ENCODE measurements around the gene APOA1. TPM values are rescaled to one million over a fixed set of nuclear protein-coding genes. Genes with fewer than 3 reads are reported as not detected.

APOA1 gene
- total RNA-seq, 4 donors from 2014 or later: 0.50 to 1.4 TPM; not detected in 2

GRCh38 chr11:116813170-116813569 lies 24.3 kb downstream of the APOA1 start:
- Histone ChIP-seq H3K36me3 (no peaks in the 10 kb centered on the region), H3K27me3 (no peaks in the 10 kb centered on the region), H3K9me3 (no peaks in the 10 kb centered on the region), H3K4me1 (no peaks in the 10 kb centered on the region), H3K4me3 (no peak overlapping the region), H3K27ac (replicated peaks in 1 of 4) (no peak overlapping the region)
- WGBS: 86% methylated on average over 1 of the region's 1 CpG
- intact Hi-C loops (cut with DNase I): no loop called here
- no peak for DNase-seq (ENCODE audit: extremely low spot score)
- TF ChIP-seq EP300 (IDR thresholded peaks at IDR 0.05) (no peak), POLR2A (IDR thresholded peaks at IDR 0.05; ENCODE audit: low read depth) (no peak), POLR2AphosphoS5 (IDR thresholded peaks at IDR 0.05) (no peak)
- TF ChIP-seq, protein P1, sequence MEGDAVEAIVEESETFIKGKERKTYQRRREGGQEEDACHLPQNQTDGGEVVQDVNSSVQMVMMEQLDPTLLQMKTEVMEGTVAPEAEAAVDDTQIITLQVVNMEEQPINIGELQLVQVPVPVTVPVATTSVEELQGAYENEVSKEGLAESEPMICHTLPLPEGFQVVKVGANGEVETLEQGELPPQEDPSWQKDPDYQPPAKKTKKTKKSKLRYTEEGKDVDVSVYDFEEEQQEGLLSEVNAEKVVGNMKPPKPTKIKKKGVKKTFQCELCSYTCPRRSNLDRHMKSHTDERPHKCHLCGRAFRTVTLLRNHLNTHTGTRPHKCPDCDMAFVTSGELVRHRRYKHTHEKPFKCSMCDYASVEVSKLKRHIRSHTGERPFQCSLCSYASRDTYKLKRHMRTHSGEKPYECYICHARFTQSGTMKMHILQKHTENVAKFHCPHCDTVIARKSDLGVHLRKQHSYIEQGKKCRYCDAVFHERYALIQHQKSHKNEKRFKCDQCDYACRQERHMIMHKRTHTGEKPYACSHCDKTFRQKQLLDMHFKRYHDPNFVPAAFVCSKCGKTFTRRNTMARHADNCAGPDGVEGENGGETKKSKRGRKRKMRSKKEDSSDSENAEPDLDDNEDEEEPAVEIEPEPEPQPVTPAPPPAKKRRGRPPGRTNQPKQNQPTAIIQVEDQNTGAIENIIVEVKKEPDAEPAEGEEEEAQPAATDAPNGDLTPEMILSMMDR (IDR thresholded peaks at IDR 0.05): no peak

DNA sequence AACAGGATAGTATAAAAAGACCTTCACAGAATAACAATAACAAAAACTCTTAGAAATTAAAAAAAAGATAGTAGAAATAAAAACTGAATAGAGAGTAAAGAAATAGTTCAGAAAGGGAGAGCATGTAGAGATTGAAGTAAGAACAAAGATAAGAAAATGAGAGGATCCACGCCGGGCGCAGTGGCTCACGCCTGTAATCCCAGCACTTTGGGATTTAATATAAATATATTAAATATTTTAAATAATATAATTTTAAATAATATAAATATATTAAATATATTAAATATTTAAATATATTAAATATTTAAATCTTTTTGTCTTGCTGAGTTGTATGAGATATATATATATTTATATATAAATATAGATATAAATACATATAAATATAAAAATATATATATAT lies 25.3 kb downstream of the APOA1 start:
- WGBS: 85% methylated on average over 4 of the region's 4 CpGs
- H3K4me1 ChIP-seq: no peaks in the 10 kb centered on the region
- intact Hi-C loops (cut with DNase I): no loop called here

GRCh38 chr11:116811194-116811593 lies 26.2 kb downstream of the APOA1 start:
- DNase-seq (ENCODE audit: extremely low spot score): no peak
- intact Hi-C loops (cut with DNase I): no loop called here
- H3K36me3 ChIP-seq: no peaks in the 10 kb centered on the region
- no peaks in the 10 kb centered on the region for H3K27me3 ChIP-seq
- no peak overlapping the region for H3K4me3 ChIP-seq
- 72% methylated on average over 3 of the region's 3 CpGs for WGBS
- no peak overlapping the region for H3K27ac ChIP-seq (replicated peaks in 1 of 4)
- TF ChIP-seq, protein P1 (IDR thresholded peaks at IDR 0.05): no peak
- TF ChIP-seq POLR2AphosphoS5 (IDR thresholded peaks at IDR 0.05) (no peak), POLR2A (IDR thresholded peaks at IDR 0.05; ENCODE audit: low read depth) (no peak), EP300 (IDR thresholded peaks at IDR 0.05) (no peak)
- H3K9me3 ChIP-seq: no peaks in the 10 kb centered on the region
- no peaks in the 10 kb centered on the region for H3K4me1 ChIP-seq

More for the DNA sequence above, 25.3 kb downstream of the APOA1 start:
- no peak for DNase-seq (ENCODE audit: extremely low spot score)
- Histone ChIP-seq H3K27me3 (no peaks in the 10 kb centered on the region), H3K9me3 (no peaks in the 10 kb centered on the region), H3K36me3 (no peaks in the 10 kb centered on the region), H3K4me3 (no peak overlapping the region), H3K27ac (replicated peaks in 1 of 4) (no peak overlapping the region)
- TF ChIP-seq, protein P1 (IDR thresholded peaks at IDR 0.05): no peak
- no peak for TF ChIP-seq POLR2AphosphoS5 (IDR thresholded peaks at IDR 0.05)
- no peak for TF ChIP-seq EP300 (IDR thresholded peaks at IDR 0.05)
- TF ChIP-seq POLR2A (IDR thresholded peaks at IDR 0.05; ENCODE audit: low read depth): no peak

DNA sequence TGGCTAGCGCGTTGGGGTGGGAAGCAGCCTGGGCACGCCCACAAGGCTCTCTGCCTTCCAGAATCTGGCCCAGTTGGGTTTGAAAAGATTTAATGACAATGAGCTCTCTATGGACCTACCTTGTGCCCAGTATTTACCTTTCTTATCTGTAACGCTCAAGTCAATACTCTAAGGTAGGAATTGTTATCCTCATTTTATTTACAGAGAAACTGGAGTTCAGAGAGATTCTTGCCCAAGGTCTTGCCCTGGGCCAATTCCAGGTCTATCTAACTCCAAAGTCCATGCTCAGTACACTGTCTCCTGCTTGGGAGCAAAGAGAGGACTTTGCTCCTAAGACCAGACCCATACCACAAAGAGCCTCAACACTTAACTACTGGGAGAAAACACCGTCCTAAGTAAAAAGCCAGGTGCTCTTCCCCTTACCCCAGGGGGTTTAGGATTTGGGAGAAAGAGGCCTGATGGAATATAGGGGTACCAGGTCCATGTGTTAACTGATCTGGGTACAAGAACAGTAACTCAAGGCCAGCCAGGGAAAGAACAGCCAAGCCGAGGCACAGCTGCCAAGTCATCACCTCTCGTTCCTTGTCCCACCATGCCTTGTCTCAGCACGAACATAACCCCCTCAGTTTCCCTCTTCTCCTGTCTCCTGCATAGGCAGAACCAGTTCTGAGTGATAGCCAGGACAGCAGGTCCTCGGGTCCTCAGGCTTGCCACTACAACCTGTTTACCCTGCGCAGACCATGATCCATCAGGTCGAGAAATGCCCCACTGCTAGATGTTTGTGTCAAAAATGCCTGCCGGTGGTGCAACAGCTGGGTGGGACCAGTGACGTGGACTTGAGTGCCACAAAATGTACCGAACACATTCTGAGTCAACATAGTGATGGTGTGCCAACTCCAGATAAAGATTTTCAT lies 28.9 kb downstream of the APOA1 start:
- no peak for DNase-seq (ENCODE audit: extremely low spot score)
- Histone ChIP-seq H3K27me3 (no peaks in the 10 kb centered on the region), H3K36me3 (no peaks in the 10 kb centered on the region), H3K4me3 (no peak overlapping the region), H3K4me1 (no peaks in the 10 kb centered on the region), H3K9me3 (no peaks in the 10 kb centered on the region), H3K27ac (replicated peaks in 1 of 4) (no peak overlapping the region)
- intact Hi-C loops (cut with DNase I): no loop called here
- WGBS: 83% methylated on average over 14 of the region's 14 CpGs
- no peak for TF ChIP-seq EP300 (IDR thresholded peaks at IDR 0.05)
- TF ChIP-seq, protein P1 (IDR thresholded peaks at IDR 0.05): no peak
- no peak for TF ChIP-seq POLR2A (IDR thresholded peaks at IDR 0.05; ENCODE audit: low read depth)
- no peak for TF ChIP-seq POLR2AphosphoS5 (IDR thresholded peaks at IDR 0.05)

Measured in esophagus muscularis mucosa (tissue), 4 donors.